ENCODE data around the gene NRF1. TPM values are rescaled to one million over a fixed set of nuclear protein-coding genes. Genes with fewer than 3 reads are reported as not detected.
"Not testable (repeated sequence)": the region's sequence is repeated elsewhere in the genome, so short reads cannot be mapped to it uniquely, and the experiment has no call there.

The NRF1 gene
- total RNA-seq, 1 donor from 2014 or later: 29.7 TPM

GRCh38 chr7:129576138-129576537 lies 35.4 kb upstream of the NRF1 start:
- DNase-seq (ENCODE audit: low spot score, unreplicated experiment): no peak
- H3K27ac Mint-ChIP-seq: no peak overlapping the region
- no peaks in the 10 kb centered on the region for H3K4me1 Mint-ChIP-seq (ENCODE audit: low read depth)
- H3K36me3 Mint-ChIP-seq (ENCODE audit: insufficient read depth): peaks cover 7% of the 10 kb centered on the region
- no peak overlapping the region for H3K4me3 Mint-ChIP-seq (ENCODE audit: low read depth)
- H3K9me3 Mint-ChIP-seq (ENCODE audit: low read depth): peaks cover 22% of the 10 kb centered on the region
- H3K27me3 Mint-ChIP-seq: peaks cover under 1% of the 10 kb centered on the region
- TF ChIP-seq CTCF (IDR thresholded peaks at IDR 0.05; ENCODE audit: unreplicated experiment): no peak

DNA sequence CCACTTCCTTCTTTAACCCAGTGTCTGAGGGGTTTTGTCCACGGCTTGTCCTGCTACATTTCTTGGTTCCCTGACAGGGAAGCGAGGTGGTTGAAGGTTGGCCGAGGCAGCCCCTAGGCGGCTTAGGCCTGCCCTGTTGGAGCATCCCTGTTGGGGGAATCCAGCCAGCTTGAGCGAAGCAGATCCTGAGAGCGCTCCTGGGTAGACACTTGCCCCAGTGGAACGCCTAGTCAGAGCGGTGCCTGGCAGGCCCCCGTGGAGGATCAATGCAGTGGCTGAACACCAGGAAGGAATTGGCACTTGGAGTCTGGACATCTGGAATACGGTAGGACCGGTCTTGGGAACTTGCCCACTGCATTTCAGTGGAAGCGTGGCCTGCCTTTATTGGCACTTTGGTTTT lies 32.7 kb upstream of the NRF1 start:
- peaks cover 24% of the 10 kb centered on the region for H3K9me3 Mint-ChIP-seq (ENCODE audit: low read depth)
- no peaks in the 10 kb centered on the region for H3K27me3 Mint-ChIP-seq
- no peak overlapping the region for H3K27ac Mint-ChIP-seq
- no peak for DNase-seq (ENCODE audit: low spot score, unreplicated experiment)
- H3K36me3 Mint-ChIP-seq (ENCODE audit: insufficient read depth): peaks cover 7% of the 10 kb centered on the region
- H3K4me3 Mint-ChIP-seq (ENCODE audit: low read depth): no peak overlapping the region
- H3K4me1 Mint-ChIP-seq (ENCODE audit: low read depth): no peaks in the 10 kb centered on the region
- no peak for TF ChIP-seq CTCF (IDR thresholded peaks at IDR 0.05; ENCODE audit: unreplicated experiment)

- H3K36me3 Mint-ChIP-seq (ENCODE audit: insufficient read depth); DNase-seq (ENCODE audit: low spot score, unreplicated experiment); H3K27ac Mint-ChIP-seq; H3K4me3 Mint-ChIP-seq (ENCODE audit: low read depth); H3K4me1 Mint-ChIP-seq (ENCODE audit: low read depth); H3K27me3 Mint-ChIP-seq: not testable (repeated sequence)
- H3K9me3 Mint-ChIP-seq (ENCODE audit: low read depth): peaks cover 34% of the 10 kb centered on the region
Measured at GRCh38 chr7:129586179-129586578, 25.3 kb upstream of the NRF1 start.

- no peaks in the 10 kb centered on the region for H3K27me3 Mint-ChIP-seq
- peaks cover 32% of the 10 kb centered on the region for H3K9me3 Mint-ChIP-seq (ENCODE audit: low read depth)
- TF ChIP-seq CTCF (IDR thresholded peaks at IDR 0.05; ENCODE audit: unreplicated experiment): no peak
- DNase-seq (ENCODE audit: low spot score, unreplicated experiment): no peak
- H3K4me3 Mint-ChIP-seq (ENCODE audit: low read depth): no peak overlapping the region
- peaks cover 11% of the 10 kb centered on the region for H3K36me3 Mint-ChIP-seq (ENCODE audit: insufficient read depth)
- no peaks in the 10 kb centered on the region for H3K4me1 Mint-ChIP-seq (ENCODE audit: low read depth)
- H3K27ac Mint-ChIP-seq: no peak overlapping the region
Measured at GRCh38 chr7:129588268-129588667, 23.3 kb upstream of the NRF1 start.

DNA sequence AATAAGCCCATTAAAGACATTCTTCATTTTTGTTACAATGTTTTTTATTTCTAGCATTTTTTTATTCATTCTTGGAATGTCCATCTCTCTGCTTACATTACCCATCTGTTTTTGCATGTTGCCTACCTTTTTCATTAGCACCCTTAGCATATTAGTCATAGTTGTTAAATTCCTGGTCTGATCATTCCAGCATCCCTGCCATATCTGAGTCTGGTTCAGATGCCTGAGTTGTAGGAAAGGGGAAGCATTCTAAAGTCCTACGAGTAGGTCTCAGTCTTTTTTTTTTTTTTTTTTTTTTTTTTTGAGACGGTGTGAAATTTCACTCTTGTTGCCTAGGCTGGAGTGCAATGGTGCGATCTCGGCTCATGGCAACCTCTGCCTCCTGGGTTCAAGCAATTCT lies 19.7 kb upstream of the NRF1 start:
- no peak for TF ChIP-seq CTCF (IDR thresholded peaks at IDR 0.05; ENCODE audit: unreplicated experiment)
- Mint-ChIP-seq H3K4me3 (ENCODE audit: low read depth) (no peak overlapping the region), H3K27me3 (no peaks in the 10 kb centered on the region), H3K27ac (no peak overlapping the region), H3K36me3 (ENCODE audit: insufficient read depth) (peaks cover 12% of the 10 kb centered on the region), H3K9me3 (ENCODE audit: low read depth) (peaks cover 11% of the 10 kb centered on the region), H3K4me1 (ENCODE audit: low read depth) (no peaks in the 10 kb centered on the region)
- DNase-seq (ENCODE audit: low spot score, unreplicated experiment): no peak

- not testable (repeated sequence) for DNase-seq (ENCODE audit: low spot score, unreplicated experiment); H3K36me3 Mint-ChIP-seq (ENCODE audit: insufficient read depth); H3K4me1 Mint-ChIP-seq (ENCODE audit: low read depth); H3K9me3 Mint-ChIP-seq (ENCODE audit: low read depth); H3K27ac Mint-ChIP-seq; H3K4me3 Mint-ChIP-seq (ENCODE audit: low read depth); H3K27me3 Mint-ChIP-seq
Measured at GRCh38 chr7:129596386-129596785, 15.1 kb upstream of the NRF1 start.

All from progenitor cell of endocrine pancreas (in vitro differentiated cells).